ENCODE data around the gene OSER1.
A peak's percentile ranks its signal among the peaks of the same experiment; 100 is the strongest.

Gene OSER1

DNA sequence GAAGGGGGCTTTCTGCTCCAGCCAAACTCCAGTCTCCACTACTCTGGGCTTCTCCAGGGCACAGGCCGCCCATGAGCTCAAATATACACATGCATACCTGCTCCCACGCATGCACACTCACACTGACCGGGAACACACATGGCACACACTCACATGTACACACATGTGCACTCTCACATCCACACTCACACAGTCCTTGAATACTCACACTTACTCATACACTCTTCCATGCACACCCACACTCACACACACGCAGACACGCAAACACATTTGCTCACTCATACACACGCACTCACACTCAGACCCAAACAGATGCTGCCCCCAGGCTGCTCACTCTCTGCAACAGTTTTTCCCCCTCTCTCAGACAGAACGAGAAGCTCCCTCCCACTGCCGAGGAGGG is 43.5 kb upstream of the OSER1 start:
- Histone ChIP-seq H2AK5ac (ENCODE audit: low read length) (no peak overlapping the region), H3K14ac (ENCODE audit: low read length) (no peak overlapping the region), H3K9ac (ENCODE audit: low read length) (no peak overlapping the region), H3K4me1 (ENCODE audit: control insufficient read depth in 1 of 2, insufficient read depth in 2 of 2, low read length in 2 of 2) (no peaks in the 10 kb centered on the region), H2BK12ac (ENCODE audit: low read length) (no peak overlapping the region), H2BK5ac (ENCODE audit: low read depth, low read length, poor library complexity) (no peak overlapping the region), H3K79me2 (ENCODE audit: control insufficient read depth, insufficient read depth, low read length, poor library complexity) (no peaks in the 10 kb centered on the region), H4K12ac (ENCODE audit: low read depth, low read length) (no peak overlapping the region), H3K27me3 (ENCODE audit: insufficient read depth, low read length) (no peaks in the 10 kb centered on the region), H3K18ac (ENCODE audit: low read length) (no peak overlapping the region), H3K36me3 (ENCODE audit: control insufficient read depth in 1 of 2, insufficient read depth in 2 of 2, low read length in 2 of 2) (no peaks in the 10 kb centered on the region), H3K79me1 (ENCODE audit: low read length) (no peaks in the 10 kb centered on the region), H4K8ac (ENCODE audit: low read depth, low read length) (no peak overlapping the region), H2BK120ac (ENCODE audit: insufficient read depth, low read length, poor library complexity) (no peak overlapping the region), H2AFZ (ENCODE audit: insufficient read depth, low read length, poor library complexity) (no peak overlapping the region), H3K4me2 (ENCODE audit: low read length) (no peak overlapping the region), H3K4me3 (ENCODE audit: low read depth, low read length) (peak overlapping the region; percentile 9), H3K27ac (ENCODE audit: low read depth, low read length) (no peak overlapping the region), H4K91ac (ENCODE audit: low read depth, low read length) (no peak overlapping the region), H3K9me3 (ENCODE audit: insufficient read depth, low read depth, low read length) (no peaks in the 10 kb centered on the region), H3K23ac (ENCODE audit: low read length) (no peak overlapping the region), H3K4ac (ENCODE audit: low read depth, low read length) (no peak overlapping the region)
- no CpG with 5 or more reads among the region's 8 CpGs for WGBS (ENCODE audit: extremely low coverage, insufficient coverage, insufficient read length)
- DNase-seq = no peak

- Histone ChIP-seq H3K79me2 (ENCODE audit: control insufficient read depth, insufficient read depth, low read length, poor library complexity) (no peaks in the 10 kb centered on the region), H3K23ac (ENCODE audit: low read length) (peak overlapping the region; percentile 17), H4K8ac (ENCODE audit: low read depth, low read length) (no peak overlapping the region), H2AFZ (ENCODE audit: insufficient read depth, low read length, poor library complexity) (no peak overlapping the region), H4K12ac (ENCODE audit: low read depth, low read length) (no peak overlapping the region), H3K27ac (ENCODE audit: low read depth, low read length) (no peak overlapping the region), H4K91ac (ENCODE audit: low read depth, low read length) (no peak overlapping the region), H3K9ac (ENCODE audit: low read length) (no peak overlapping the region), H3K4me2 (ENCODE audit: low read length) (no peak overlapping the region), H2BK120ac (ENCODE audit: insufficient read depth, low read length, poor library complexity) (no peak overlapping the region), H3K27me3 (ENCODE audit: insufficient read depth, low read length) (no peaks in the 10 kb centered on the region), H3K4me3 (ENCODE audit: low read depth, low read length) (no peak overlapping the region), H2AK5ac (ENCODE audit: low read length) (no peak overlapping the region), H2BK5ac (ENCODE audit: low read depth, low read length, poor library complexity) (no peak overlapping the region), H3K4ac (ENCODE audit: low read depth, low read length) (no peak overlapping the region), H3K14ac (ENCODE audit: low read length) (no peak overlapping the region), H3K18ac (ENCODE audit: low read length) (no peak overlapping the region), H3K79me1 (ENCODE audit: low read length) (no peaks in the 10 kb centered on the region), H3K4me1 (ENCODE audit: control insufficient read depth in 1 of 2, insufficient read depth in 2 of 2, low read length in 2 of 2) (no peaks in the 10 kb centered on the region), H3K36me3 (ENCODE audit: control insufficient read depth in 1 of 2, insufficient read depth in 2 of 2, low read length in 2 of 2) (no peaks in the 10 kb centered on the region), H2BK12ac (ENCODE audit: low read length) (no peak overlapping the region), H3K9me3 (ENCODE audit: insufficient read depth, low read depth, low read length) (no peaks in the 10 kb centered on the region)
- no peak for DNase-seq
- WGBS (ENCODE audit: extremely low coverage, insufficient coverage, insufficient read length) = no CpG with 5 or more reads among the region's 3 CpGs
Measured at GRCh38 chr20:44253528-44253927, 43.0 kb upstream of the OSER1 start.

- Histone ChIP-seq H3K9me3 (ENCODE audit: insufficient read depth, low read depth, low read length) (no peaks in the 10 kb centered on the region), H4K8ac (ENCODE audit: low read depth, low read length) (no peak overlapping the region), H3K18ac (ENCODE audit: low read length) (no peak overlapping the region), H3K79me2 (ENCODE audit: control insufficient read depth, insufficient read depth, low read length, poor library complexity) (no peaks in the 10 kb centered on the region), H3K27ac (ENCODE audit: low read depth, low read length) (no peak overlapping the region), H2BK120ac (ENCODE audit: insufficient read depth, low read length, poor library complexity) (no peak overlapping the region), H3K4ac (ENCODE audit: low read depth, low read length) (no peak overlapping the region), H3K4me3 (ENCODE audit: low read depth, low read length) (no peak overlapping the region), H4K91ac (ENCODE audit: low read depth, low read length) (no peak overlapping the region), H3K27me3 (ENCODE audit: insufficient read depth, low read length) (peaks cover 4% of the 10 kb centered on the region), H2AFZ (ENCODE audit: insufficient read depth, low read length, poor library complexity) (no peak overlapping the region), H2BK12ac (ENCODE audit: low read length) (no peak overlapping the region), H3K79me1 (ENCODE audit: low read length) (no peaks in the 10 kb centered on the region), H3K9ac (ENCODE audit: low read length) (no peak overlapping the region), H4K12ac (ENCODE audit: low read depth, low read length) (no peak overlapping the region), H2BK5ac (ENCODE audit: low read depth, low read length, poor library complexity) (no peak overlapping the region), H3K23ac (ENCODE audit: low read length) (no peak overlapping the region), H3K36me3 (ENCODE audit: control insufficient read depth in 1 of 2, insufficient read depth in 2 of 2, low read length in 2 of 2) (no peaks in the 10 kb centered on the region), H3K14ac (ENCODE audit: low read length) (no peak overlapping the region), H3K4me1 (ENCODE audit: control insufficient read depth in 1 of 2, insufficient read depth in 2 of 2, low read length in 2 of 2) (peaks cover 5 to 7% of the 10 kb centered on the region in 2 experiments), H2AK5ac (ENCODE audit: low read length) (no peak overlapping the region), H3K4me2 (ENCODE audit: low read length) (no peak overlapping the region)
- DNase-seq = no peak
- no CpG with 5 or more reads among the region's 4 CpGs for WGBS (ENCODE audit: extremely low coverage, insufficient coverage, insufficient read length)
Measured at GRCh38 chr20:44251284-44251683, 40.7 kb upstream of the OSER1 start.

DNA sequence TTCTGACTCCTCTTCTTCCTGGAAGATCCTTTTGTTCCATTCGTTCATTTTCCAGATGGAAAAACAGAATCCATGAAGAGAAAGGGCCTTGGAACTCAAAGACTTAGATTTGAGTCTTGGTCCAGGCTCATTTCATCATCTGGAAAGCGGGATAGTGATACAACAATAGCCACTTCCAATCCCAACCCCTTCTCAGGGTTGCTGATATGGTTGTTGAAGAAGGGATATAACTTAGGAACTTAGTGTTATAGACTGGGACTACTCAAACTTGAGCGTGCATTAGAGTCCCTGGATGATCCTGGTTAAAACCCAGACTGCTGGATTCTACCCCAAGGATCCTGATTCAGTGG is 37.8 kb upstream of the OSER1 start:
- no peak overlapping the region for H3K18ac ChIP-seq (ENCODE audit: low read length)
- H2BK12ac ChIP-seq (ENCODE audit: low read length) = no peak overlapping the region
- H4K8ac ChIP-seq (ENCODE audit: low read depth, low read length) = no peak overlapping the region
- peaks cover 5 to 7% of the 10 kb centered on the region in 2 experiments for H3K4me1 ChIP-seq (ENCODE audit: control insufficient read depth in 1 of 2, insufficient read depth in 2 of 2, low read length in 2 of 2)
- no peaks in the 10 kb centered on the region for H3K36me3 ChIP-seq (ENCODE audit: control insufficient read depth in 1 of 2, insufficient read depth in 2 of 2, low read length in 2 of 2)
- H2AFZ ChIP-seq (ENCODE audit: insufficient read depth, low read length, poor library complexity) = no peak overlapping the region
- no peak overlapping the region for H3K14ac ChIP-seq (ENCODE audit: low read length)
- no peak overlapping the region for H4K12ac ChIP-seq (ENCODE audit: low read depth, low read length)
- no peak for DNase-seq
- no peak overlapping the region for H3K9ac ChIP-seq (ENCODE audit: low read length)
- H3K9me3 ChIP-seq (ENCODE audit: insufficient read depth, low read depth, low read length) = no peaks in the 10 kb centered on the region
- WGBS (ENCODE audit: extremely low coverage, insufficient coverage, insufficient read length) = no CpG with 5 or more reads among the region's 3 CpGs
- H2BK120ac ChIP-seq (ENCODE audit: insufficient read depth, low read length, poor library complexity) = no peak overlapping the region
- H4K91ac ChIP-seq (ENCODE audit: low read depth, low read length) = no peak overlapping the region
- H3K23ac ChIP-seq (ENCODE audit: low read length) = no peak overlapping the region
- H3K4ac ChIP-seq (ENCODE audit: low read depth, low read length) = no peak overlapping the region
- H2AK5ac ChIP-seq (ENCODE audit: low read length) = no peak overlapping the region
- no peak overlapping the region for H3K4me3 ChIP-seq (ENCODE audit: low read depth, low read length)
- H3K79me1 ChIP-seq (ENCODE audit: low read length) = no peaks in the 10 kb centered on the region
- H2BK5ac ChIP-seq (ENCODE audit: low read depth, low read length, poor library complexity) = no peak overlapping the region
- H3K27ac ChIP-seq (ENCODE audit: low read depth, low read length) = no peak overlapping the region
- peaks cover 7% of the 10 kb centered on the region for H3K27me3 ChIP-seq (ENCODE audit: insufficient read depth, low read length)
- no peak overlapping the region for H3K4me2 ChIP-seq (ENCODE audit: low read length)
- no peaks in the 10 kb centered on the region for H3K79me2 ChIP-seq (ENCODE audit: control insufficient read depth, insufficient read depth, low read length, poor library complexity)

Measured in trophoblast cell (in vitro differentiated cells and primary cell).